Stimulated activated CD8-positive, alpha-beta memory T cell treated with anti-CD3 and anti-CD28 coated beads, Interleukin-2, amount 100 ng/mL, for 1 hour (primary cell): ENCODE data around the gene CDKN2B.

Source experiments
- DNase-seq, 2 donors: peaks; one replicate each; pipeline ENCODE4 v3.0.0-alpha.2; 2020; ENCODE audit warnings: low read depth in 2 of 2

Gene CDKN2B

DNA sequence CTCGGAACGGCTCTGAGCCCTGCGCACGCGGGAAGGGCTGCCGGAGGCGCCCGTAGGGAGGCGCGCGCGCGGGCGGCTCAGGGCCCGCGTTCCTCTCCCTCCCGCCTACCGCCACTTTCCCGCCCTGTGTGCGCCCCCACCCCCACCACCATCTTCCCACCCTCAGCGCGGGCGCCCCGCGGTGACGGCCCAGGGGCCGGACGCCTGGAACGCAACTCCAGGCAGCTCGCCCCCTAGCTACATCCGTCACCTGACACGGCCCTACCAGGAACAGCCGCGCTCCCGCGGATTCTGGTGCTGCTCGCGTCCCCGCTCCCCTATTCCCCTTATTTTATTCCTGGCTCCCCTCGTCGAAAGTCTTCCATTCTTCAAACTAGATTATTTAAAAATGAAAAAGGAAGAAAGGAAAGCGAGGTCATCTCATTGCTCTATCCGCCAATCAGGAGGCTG, 14.5 kb downstream of the CDKN2B start, which contains the start of gene CDKN2B-AS1:
Gene CDKN2B-AS1 (plus strand): TSS at position 236 of the 450 bp plus-strand sequence.
- DNase-seq, result no peak

- DNase-seq, result no peak
Measured at GRCh38 chr9:21993893-21994555, 15.1 kb downstream of the CDKN2B start, which contains the start of gene CDKN2A. CDKN2A (minus strand) TSS chr9:21994392.

DNA sequence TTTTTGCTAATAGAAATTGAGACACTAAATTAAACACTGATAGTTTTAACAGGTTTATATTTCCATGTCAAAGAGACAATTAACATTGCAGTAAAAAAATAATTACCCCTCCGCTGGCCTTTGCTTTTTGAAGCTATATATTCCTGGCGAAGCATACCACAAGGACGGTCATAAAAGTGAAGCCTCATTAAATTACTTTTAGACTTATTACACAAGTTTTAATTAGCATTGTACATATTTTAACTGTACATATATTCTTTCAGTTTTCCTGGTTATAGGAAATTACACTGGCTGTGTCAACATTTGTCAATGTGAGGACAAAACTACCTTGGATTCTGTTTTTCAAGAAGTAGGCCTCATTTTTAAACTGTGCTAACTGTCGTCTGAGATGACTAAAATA, 16.1 kb downstream of the CDKN2B start:
- no peak for DNase-seq

DNA sequence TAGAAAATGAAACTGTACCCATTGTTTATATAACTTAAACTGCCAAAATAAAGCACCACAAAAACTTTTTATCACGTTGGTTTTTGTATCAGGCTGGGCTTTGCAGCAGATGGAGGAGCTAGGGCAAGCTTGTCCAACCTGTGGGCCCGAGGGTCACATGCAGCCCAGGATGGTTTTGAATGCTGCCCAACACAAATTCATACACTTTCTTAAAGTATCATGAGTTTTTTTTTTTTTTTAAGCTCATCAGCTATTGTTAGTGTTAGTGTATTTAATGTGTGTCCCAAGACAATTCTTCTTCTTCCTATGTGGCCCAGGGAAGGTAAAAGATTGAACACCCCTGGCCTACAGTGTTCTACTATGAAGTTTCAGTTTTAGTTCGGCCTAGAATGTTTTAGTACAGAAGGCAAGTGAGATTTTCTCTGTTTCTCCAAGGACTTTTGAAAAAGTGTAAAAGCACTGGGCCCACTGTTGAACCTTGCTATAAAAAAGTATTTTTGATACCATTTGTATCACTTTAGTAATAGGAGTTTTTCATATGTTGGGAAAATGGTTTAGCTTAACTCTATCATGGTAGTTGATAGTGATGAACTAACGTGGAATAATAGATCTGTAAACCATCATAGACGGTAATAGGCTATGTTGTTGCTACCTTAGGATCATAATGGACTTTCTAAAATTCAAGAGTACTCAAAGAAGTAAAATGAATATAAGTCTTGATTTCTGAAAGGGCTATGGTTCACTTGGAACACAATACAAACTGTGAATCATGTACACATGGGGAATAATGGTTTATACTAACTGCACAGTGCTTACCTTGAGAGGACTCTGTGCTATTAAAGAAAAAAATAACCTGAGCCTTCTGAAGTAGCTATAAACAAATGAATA, 17.8 kb downstream of the CDKN2B start:
- no peak for DNase-seq

DNA sequence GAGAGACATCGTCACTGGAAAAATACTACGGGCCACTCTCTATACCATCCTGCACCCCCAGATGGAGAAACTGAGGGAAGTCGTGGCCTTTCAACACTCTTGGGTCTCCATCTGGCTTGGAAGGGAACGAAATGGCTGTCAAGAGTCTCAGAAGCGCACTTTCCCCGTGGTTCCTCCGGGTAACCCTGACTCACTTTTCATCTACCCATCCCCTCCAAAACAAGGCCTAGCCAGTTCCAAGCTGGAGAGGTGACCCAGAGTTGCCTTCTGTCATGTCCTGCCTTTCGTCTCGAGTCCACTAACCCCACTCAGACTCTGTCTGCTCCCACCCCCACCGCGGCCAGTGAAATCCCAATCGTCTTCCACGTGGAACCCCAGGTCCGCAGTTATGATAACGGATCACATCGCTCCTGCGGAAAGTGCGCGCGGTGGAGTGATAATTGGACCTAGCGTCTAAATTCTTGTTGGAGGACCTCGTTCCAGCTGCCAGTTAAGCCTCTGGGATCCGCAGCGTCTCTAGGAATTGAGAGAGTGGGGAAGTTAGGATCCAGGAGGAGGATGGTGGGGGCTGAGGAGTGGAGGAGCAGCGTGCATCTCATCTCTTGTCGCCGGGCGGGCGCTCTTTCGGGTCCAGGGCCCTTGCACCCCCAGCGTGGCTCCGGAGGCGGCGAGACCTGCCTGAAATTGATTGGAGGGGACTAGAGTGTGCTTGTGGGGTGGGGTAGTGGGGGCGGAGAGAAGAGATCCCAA, 19.5 kb downstream of the CDKN2B start:
- DNase-seq, result no peak

GRCh38 chr9:21988056-21988990, 20.8 kb downstream of the CDKN2B start:
- DNase-seq, result no peak

DNA sequence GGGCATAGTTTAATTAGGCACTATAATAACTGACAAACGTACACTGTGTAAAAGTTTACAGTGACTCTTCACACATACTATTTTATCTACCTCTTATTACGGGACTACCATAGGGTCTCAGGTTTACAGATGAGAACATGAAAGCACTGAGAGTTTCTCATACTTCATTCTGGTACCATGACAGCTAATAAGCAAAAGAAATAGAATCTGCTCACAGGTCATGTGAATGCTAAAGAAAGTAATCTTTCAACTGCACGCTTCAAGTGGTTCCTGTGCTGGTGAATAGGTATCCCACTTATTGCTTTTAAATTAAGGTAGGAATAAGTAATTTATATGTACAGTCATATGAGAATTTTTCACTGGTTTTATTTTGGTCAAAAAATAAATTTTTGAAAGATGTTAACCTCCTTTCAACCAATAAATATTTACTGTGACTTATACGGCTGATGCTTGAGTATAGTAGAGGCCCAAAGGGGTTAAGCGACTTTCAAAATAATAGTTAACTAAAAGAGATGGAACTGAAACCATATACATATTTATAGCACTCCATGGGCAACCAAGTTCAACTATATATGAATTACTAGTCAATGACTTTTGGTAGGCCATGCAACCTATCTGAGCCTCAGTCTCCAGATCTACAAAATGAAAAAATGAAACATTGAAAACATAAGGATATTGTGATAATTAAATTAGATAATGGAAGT, 23.0 kb downstream of the CDKN2B start:
- no peak for DNase-seq

DNA sequence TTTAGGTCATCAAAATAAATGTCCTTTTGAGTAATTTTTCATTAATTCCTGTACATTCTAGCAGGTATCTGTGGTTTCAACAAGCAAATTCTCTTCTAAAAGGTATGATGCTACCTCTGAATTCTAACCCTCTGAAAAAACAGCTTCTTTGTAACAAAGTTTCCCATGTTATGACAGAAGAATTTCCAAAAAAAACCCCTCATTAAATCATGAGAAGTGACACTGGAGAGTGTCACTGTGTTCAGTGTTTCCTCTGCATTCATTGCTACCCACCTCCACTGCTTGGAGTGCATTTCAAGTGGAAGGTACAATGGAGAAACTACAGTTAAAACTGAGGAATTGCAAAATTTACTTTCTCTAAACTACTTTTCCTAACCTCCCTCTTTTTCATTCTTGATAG, 25.0 kb downstream of the CDKN2B start:
- DNase-seq, result no peak

DNA sequence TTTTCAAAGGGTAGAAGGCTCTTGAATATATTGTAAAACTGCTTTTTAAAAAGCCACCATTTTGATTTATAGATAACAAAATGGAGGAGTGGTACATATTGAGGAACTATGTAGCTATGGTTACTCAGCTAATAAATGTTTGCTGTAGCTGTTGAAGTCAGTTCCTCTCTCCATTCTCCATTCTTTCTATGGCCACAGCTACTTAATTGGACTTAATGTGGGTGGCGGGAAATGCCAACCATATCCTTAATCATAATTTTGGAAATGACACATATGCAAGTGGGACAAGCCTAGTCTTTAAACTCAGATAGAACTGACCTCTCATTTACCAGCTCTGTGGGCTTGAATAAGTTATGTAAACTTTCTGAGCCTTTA, 25.6 kb downstream of the CDKN2B start:
- DNase-seq, result no peak

DNA sequence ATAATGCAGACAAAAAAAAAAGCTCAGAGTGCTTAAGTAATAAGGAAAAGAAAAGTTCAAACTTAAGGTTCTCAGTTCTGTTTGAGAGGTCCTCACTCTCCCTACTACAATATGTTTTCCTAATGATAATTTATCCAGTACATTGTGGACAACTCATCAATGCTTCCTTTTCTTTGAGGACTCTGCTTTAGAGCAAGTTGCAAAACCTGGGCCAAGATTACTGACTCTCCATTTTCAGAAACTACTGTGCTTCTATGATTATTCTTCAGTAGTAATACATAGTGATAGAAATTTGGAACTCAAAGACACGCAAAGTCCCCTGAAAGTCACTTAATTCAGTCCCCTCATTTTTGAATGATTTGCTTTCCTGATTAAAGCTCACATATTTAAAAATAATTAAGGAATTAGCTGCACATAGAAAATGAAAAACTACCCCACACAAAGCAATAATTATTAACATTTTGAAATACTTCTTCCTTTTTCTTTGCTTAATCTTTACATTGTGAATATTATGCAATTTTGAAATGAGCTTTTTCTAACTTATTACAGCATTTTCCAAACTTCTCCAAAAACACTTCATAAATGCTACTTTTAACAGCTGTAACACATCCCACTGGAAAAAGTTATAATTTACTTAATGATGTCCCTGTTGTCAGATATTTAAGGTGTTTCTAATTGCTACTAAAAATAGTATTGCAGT, 26.1 kb downstream of the CDKN2B start:
- DNase-seq, result no peak

DNA sequence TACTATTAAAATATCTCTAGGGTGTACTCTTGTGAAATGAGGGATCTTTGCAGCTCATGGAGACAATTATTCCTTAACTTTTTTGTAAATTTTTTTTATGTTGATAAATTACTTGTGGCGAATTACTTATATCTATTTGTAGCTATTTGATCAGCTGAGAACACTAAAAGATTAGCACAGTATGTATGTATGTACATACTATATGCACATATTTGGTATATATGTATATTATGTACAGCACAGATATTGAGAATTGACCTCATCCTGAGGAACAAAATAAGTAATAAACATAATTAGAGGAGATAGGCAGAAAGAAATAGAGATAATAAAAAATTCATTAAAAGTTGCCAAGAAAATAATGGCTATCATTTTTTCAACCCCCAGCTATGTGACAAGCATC, 26.7 kb downstream of the CDKN2B start:
- no peak for DNase-seq

DNA sequence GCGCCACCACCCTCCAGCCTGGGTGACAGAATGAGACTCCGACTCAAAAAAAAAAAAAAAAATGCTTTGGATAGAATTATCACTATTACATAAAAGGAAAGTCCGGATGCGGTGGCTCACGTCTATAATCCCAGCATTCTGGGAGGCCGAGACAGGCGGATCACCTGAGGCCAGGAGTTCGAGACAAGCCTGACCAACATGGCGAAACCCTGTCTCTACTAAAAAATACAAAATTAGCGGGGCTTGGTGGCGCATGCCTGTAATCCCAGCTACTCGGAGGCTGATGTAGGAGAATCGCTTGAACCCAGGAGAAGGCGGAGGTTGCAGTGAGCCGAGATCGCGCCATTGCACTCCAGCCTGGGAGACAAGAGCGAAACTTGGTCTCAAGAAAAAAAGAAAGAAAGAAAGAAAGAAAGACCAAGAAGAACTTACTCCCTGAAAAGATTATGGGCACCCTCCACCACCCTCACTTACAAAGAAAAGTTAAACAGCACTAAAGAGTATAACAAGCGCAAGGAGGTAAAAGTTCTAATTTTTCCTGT, 32.7 kb downstream of the CDKN2B start:
- no peak for DNase-seq

GRCh38 chr9:21974722-21975409, 34.2 kb downstream of the CDKN2B start:
- DNase-seq, result no peak

- no peak for DNase-seq
Measured at GRCh38 chr9:21974343-21974721, 34.8 kb downstream of the CDKN2B start.

DNA sequence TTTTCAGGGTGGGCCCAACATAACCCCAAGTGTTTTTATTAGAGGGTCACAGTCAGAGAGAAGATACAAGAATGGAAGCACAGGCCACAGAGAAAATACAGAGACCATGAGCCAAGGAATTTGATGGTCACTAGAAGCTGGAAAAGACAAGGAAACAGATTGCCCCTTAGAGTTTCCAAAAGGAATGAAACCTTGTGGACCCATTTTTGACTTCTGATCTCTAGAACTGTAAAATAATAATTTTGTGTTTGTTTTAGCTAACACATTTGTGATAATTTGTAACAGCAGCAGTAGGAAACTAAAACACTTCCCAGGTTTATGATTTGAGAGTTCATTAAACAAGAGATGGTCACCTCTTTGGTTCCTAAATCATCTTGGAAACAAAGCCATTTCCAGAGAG, 36.7 kb downstream of the CDKN2B start:
- DNase-seq, result no peak

GRCh38 chr9:21970800-21971640, 38.1 kb downstream of the CDKN2B start:
- DNase-seq, result no peak

- DNase-seq, result no peak
Measured at GRCh38 chr9:21969951-21970799, 38.9 kb downstream of the CDKN2B start.
